Activated CD4-positive, alpha-beta T cell treated with anti-CD3 and anti-CD28 coated beads, Interleukin-2, amount 10 ng/mL, durations not matched to agents 7 days and 5 days (primary cell): ENCODE measurements around the gene HSBP1L1. TPM values are rescaled to one million over a fixed set of nuclear protein-coding genes. Genes with fewer than 3 reads are reported as not detected.
A peak's percentile ranks its signal among the peaks of the same experiment; 100 is the strongest.

ENCODE experiments used
- CTCF ChIA-PET: fragments of 350-600 bp; sonication (Branson Sonifier 250); formaldehyde crosslinking; loops from one replicate; lab custom pipeline; 2021; ENCODE audit warnings: antibody characterized with exemption; lab: Charles Lee
- POLR2A ChIA-PET: fragments of 350-600 bp; sonication (Branson Sonifier 250); formaldehyde crosslinking; loops from one replicate; lab custom pipeline; 2021; ENCODE audit warnings: antibody characterized with exemption; lab: Charles Lee
- DNase-seq: peaks from one replicate; pipeline ENCODE4 v3.0.0-alpha.2; 2020
- H3K27ac Mint-ChIP-seq: one replicate; pipeline ENCODE4 v1.8.0; 2021; ENCODE audit warnings: mild to moderate bottlenecking, moderate library complexity, mixed read lengths
- H3K27me3 Mint-ChIP-seq: one replicate; pipeline ENCODE4 v1.8.0; 2021; ENCODE audit warnings: mixed read lengths
- H3K36me3 Mint-ChIP-seq: one replicate; pipeline ENCODE4 v1.8.0; 2021; ENCODE audit warnings: low read depth, mixed read lengths
- H3K4me1 Mint-ChIP-seq: one replicate; pipeline ENCODE4 v1.8.0; 2021; ENCODE audit warnings: mixed read lengths
- H3K4me3 Mint-ChIP-seq: one replicate; pipeline ENCODE4 v1.8.0; 2021; ENCODE audit warnings: mild to moderate bottlenecking, moderate library complexity, mixed read lengths
- H3K9me3 Mint-ChIP-seq: one replicate; pipeline ENCODE4 v1.8.0; 2021; ENCODE audit warnings: mixed read lengths
- total RNA-seq, 2 experiments: library from RNA; stranded (reverse); gene quantifications; one replicate each; pipeline ENCODE4 v1.2.3, GENCODE V29; 2021

HSBP1L1 gene
- total RNA-seq, 2 experiments from 2014 or later: 7.2 to 11.5 TPM

DNA sequence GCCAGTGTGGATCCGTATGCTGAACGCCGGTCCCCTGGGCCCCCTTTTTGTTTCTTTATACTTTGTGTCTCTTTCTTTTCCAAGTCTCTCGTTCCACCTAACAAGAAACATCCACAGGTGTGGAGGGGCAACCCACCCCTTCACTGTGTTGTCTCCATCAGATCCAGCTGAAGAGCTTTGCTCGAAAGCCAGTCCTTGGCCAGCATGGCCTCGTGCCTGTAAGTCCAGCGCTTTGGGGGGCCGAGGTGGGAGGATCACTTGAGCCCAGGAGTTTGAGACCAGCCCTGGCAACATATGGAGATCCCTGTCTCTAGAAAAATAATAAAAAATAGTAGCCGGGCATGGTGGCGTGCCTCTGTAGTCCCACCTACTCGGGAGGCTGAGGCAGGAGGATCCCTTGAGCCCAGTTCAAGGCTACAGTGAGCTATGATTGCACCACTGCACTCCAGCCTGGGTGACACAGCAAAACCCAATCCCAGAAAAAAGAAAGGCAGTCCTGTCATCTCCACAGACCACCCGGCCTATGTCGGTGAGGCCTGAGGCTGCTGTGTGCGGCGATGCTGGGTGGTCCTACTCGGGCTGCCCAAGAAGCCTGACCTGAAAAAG lies 3.4 kb upstream of the HSBP1L1 start:
- H3K4me3 Mint-ChIP-seq: no peak overlapping the region
- POLR2A ChIA-PET: no interaction called here

DNA sequence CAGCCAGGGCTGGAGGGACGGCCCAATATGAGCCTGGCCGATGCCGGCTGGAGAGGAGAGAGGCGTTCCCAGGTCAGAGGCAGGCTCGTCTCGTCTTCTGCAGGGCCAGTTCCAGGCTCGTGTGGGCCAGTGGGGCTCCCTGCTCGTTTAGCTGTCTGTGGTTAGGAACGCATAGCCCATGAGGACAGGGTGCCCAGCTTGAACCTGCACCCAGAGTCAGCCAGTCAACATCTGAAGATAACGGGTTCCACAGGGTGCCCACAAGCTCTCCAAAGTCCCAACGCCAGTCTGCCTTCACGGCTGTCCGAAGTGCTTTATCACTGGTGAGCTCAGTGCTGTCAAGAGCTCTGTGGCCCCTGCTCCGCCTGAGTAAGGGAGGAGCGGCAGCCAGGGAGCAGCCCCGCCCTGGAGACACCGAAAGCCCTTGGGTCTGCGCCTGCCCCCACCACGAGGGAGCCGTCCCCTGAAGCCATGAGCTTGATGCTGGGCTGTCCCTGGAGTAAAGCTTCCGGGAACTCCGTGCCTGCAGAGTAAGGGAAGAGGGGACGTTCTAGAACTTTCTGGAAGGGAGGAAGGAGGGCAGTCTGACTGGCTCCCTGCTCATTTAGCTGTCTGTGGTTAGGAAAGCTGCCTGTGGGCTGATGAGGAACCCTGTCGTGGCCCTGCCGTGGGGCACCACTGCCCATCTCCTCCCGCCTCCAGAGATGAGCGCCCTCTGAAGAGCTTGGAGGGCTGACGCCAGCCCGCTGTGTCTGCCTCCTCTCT lies 2.7 kb upstream of the HSBP1L1 start:
- H3K36me3 Mint-ChIP-seq: no peaks in the 10 kb centered on the region
- peak overlapping the region; percentile 77 for H3K27ac Mint-ChIP-seq
- peaks cover 47% of the 10 kb centered on the region for H3K4me1 Mint-ChIP-seq
- ChIA-PET POLR2A (interaction anchor here (0.6 kb wide), 1 partner anchor 71 kb away, joined by 3 read pairs; no protein-coding TSS in a partner anchor), CTCF (interaction anchor here (0.7 to 2.9 kb wide), 5 partner anchors 11 to 32 kb away, joined by 3 to 13 read pairs (median 3); partner anchors contain the start of genes SLC66A2 and TXNL4A)
- no peaks in the 10 kb centered on the region for H3K9me3 Mint-ChIP-seq
- H3K27me3 Mint-ChIP-seq: no peaks in the 10 kb centered on the region
- H3K4me3 Mint-ChIP-seq: no peak overlapping the region
- DNase-seq: no peak

More for the DNA sequence above, 3.4 kb upstream of the HSBP1L1 start:
- no peak for DNase-seq
- CTCF ChIA-PET: interaction anchor here (2.9 kb wide), 1 partner anchor 10 kb away, joined by 13 read pairs; the partner anchor contains the start of gene SLC66A2
- Mint-ChIP-seq H3K4me1 (peaks cover 44% of the 10 kb centered on the region), H3K27me3 (no peaks in the 10 kb centered on the region), H3K27ac (peak overlapping the region; percentile 94), H3K36me3 (no peaks in the 10 kb centered on the region), H3K9me3 (no peaks in the 10 kb centered on the region)

DNA sequence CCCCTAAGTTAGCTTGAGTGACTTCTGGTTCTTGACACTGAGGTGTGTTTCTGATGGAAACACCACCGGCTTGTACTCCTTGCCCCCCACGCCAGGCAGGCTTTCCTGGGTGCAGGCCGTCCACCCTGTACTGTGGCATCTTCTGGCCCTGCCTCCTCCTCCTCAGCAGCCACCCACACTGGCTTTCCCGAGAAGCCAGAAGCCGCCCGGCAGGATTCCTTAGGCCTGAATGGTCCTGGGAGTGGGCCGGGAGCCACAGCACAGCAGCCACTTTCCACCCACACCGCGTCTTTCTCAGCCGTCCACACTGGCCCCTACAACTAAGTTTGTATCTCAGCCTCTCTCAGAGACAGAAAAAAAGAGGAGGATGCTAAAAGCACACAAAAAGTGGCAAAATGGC lies 2.1 kb upstream of the HSBP1L1 start:
- DNase-seq: no peak
- H3K27me3 Mint-ChIP-seq: no peaks in the 10 kb centered on the region
- CTCF ChIA-PET: interaction anchor here (0.7 to 2.9 kb wide), 6 partner anchors 12 to 32 kb away, joined by 3 to 13 read pairs (median 3); partner anchors contain the start of genes SLC66A2 and TXNL4A
- POLR2A ChIA-PET: interaction anchor here (0.6 kb wide), 1 partner anchor 71 kb away, joined by 3 read pairs; no protein-coding TSS in a partner anchor
- H3K36me3 Mint-ChIP-seq: no peaks in the 10 kb centered on the region
- no peak overlapping the region for H3K4me3 Mint-ChIP-seq
- peaks cover 50% of the 10 kb centered on the region for H3K4me1 Mint-ChIP-seq
- peak overlapping the region; percentile 77 for H3K27ac Mint-ChIP-seq
- no peaks in the 10 kb centered on the region for H3K9me3 Mint-ChIP-seq

DNA sequence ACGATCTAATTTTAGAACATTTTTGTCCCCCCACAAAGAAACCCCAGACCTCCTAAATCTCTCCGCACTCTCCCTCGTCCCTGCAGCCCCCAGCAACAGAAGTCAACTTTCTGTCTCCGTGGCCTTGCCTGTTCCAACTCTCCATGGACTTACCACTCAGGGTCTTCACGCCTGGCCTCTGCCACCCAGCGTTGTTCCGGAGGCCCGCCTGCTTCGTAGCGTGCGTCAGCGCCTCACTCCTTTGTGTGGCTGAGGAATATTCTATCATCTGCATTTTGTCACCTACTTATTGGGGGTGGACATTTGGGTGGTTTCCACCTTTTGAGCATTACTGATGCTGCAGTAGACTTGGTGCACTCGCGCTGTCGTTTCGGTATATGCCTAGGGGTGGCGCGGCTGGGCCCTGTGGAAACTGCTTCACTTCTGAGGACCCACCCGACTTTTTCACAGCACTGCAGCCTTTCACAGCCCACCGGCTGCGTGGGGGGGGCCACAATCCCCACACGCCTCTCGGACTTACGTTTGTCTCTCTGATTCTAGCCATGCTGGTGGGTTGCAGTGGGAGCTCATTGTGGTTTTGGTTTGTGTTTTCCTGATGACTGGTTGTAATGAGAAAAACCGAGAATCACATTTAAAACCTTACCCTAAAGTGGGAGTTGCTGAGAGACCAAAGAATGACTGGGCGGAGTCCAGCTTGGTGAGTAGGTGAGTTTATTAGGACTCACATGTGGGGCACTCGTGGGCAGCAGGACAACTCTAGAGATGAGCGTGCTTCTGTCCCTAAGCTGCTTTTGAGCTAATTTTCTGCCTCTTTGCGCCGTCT lies 1.4 kb upstream of the HSBP1L1 start:
- ChIA-PET CTCF (interaction anchor here (0.9 to 2.9 kb wide), 7 partner anchors 10 to 570 kb away, joined by 3 to 13 read pairs (median 5); partner anchors contain the start of gene SLC66A2), POLR2A (no interaction called here)
- peak overlapping the region; percentile 71 for H3K27ac Mint-ChIP-seq
- peaks cover 50% of the 10 kb centered on the region for H3K4me1 Mint-ChIP-seq
- H3K36me3 Mint-ChIP-seq: no peaks in the 10 kb centered on the region
- peak overlapping the region; percentile 14 for H3K4me3 Mint-ChIP-seq
- peak; percentile 22 for DNase-seq
- H3K9me3 Mint-ChIP-seq: no peaks in the 10 kb centered on the region
- H3K27me3 Mint-ChIP-seq: no peaks in the 10 kb centered on the region

DNA sequence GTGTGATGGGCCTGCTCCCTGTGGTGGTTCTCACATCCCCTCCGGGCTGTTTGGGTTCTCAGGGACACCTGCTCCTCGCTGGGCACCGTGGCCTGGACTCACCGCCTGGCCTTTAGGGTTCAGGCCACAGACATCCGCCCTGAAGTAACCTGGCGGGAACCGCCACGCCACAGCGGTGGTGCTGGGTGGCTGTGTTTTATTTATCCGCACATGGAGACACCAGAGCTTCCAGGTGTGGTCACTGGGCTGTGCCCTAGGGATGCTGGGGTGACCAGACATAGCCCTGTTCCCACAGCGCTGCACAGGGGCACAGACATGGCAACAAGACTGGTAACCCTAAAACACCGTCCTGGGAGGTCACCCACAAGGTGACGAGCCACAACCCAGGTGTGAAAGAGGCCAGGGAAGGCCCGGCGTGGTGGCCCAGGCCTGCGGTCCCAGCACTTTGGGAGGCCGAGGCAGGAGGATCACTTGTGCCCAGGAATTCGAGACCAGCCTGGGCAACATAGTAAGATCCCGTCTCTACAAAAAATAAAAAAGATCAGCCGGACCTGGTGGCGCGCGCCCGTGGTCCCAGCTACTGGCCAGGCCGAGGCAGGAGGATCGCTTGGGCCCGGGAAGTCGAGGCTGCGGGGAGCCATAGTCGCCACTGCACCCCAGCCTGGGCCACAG lies 649 bp upstream of the HSBP1L1 start:
- peak overlapping the region; percentile 80 for H3K27ac Mint-ChIP-seq
- H3K4me1 Mint-ChIP-seq: peaks cover 55% of the 10 kb centered on the region
- no peaks in the 10 kb centered on the region for H3K9me3 Mint-ChIP-seq
- POLR2A ChIA-PET: no interaction called here
- CTCF ChIA-PET: interaction anchor here (0.9 to 2.9 kb wide), 5 partner anchors 11 to 570 kb away, joined by 3 to 13 read pairs (median 5); partner anchors contain the start of gene SLC66A2
- no peaks in the 10 kb centered on the region for H3K36me3 Mint-ChIP-seq
- DNase-seq: no peak
- peak overlapping the region; percentile 38 for H3K4me3 Mint-ChIP-seq
- H3K27me3 Mint-ChIP-seq: no peaks in the 10 kb centered on the region

DNA sequence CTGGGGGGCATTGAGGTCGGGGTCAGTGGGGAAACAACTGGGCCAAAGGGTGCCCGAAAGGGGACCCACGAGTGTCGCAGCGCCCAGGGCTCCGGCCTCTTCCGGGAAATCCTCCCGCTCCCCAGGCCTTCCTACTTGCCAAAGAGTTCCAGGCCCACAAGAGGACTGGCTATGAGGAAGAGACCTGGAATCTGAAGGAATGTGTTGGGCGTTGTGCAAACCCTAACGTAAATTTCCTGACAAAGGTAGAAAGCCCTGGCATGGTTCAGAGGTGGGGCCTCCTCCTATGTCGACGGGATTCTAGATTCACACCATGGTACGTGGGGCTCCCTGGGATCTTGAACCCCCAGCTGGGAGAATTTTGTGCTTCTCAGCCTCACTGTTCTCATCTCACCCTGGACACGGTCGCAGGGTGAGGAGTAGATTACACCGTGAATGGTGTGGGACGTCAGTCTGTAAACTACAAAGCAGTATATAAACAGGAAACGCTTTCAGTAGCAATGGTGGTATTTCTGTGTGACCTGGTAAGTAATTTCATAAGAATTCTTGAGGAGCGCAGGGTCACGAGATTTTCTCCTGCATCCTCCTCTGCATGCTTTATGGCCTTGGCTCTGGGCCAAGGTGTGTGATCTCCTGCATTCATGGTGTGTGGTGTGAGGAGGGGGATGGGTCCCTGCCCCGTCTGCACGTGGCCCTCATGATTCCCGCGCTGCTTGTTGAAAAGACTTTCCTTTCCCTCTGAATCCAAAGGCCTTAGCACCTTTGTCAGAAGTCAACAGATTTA lies 868 bp downstream of the HSBP1L1 start:
- Mint-ChIP-seq H3K4me3 (peak overlapping the region; percentile 75), H3K4me1 (peaks cover 51% of the 10 kb centered on the region), H3K36me3 (peaks cover 4% of the 10 kb centered on the region), H3K27me3 (no peaks in the 10 kb centered on the region), H3K27ac (peak overlapping the region; percentile 89), H3K9me3 (no peaks in the 10 kb centered on the region)
- ChIA-PET POLR2A (no interaction called here), CTCF (no interaction called here)
- peak; percentile 22 for DNase-seq

DNA sequence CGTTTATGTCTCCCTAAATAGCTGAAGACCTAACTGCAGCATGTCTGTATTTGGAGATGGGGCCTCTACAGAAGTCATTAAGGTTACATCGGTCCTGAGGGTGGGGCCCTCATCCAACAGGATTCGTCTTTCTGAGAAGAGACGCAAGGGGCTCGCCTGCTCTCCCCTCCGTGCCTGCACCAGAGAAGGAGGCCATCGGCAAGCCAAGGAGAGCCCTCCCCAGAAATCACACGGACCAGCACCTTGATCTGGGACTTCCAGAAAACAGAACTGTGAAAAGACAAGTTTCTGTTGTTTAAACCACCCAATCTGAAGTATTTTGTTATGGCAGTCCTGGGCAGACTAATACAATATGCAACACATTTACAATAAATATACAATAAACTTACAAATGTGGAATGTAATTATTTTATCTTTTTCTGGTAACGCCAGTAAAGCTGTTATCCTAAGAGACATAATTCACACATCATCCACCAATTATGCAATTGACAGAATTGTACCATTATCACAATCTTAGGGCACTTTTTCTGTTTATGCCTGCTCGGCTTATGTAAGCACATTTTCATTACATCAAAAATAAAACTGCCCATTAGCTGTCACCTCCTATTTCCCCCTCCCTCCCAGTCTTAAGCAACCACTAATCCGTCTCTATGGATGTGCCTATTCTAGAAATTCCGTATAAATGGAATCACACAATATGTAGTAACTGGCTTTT lies 6.1 kb downstream of the HSBP1L1 start:
- Mint-ChIP-seq H3K9me3 (no peaks in the 10 kb centered on the region), H3K27me3 (no peaks in the 10 kb centered on the region), H3K27ac (no peak overlapping the region), H3K36me3 (peaks cover 28% of the 10 kb centered on the region), H3K4me1 (peaks cover 16% of the 10 kb centered on the region), H3K4me3 (no peak overlapping the region)
- no peak for DNase-seq
- POLR2A ChIA-PET: no interaction called here
- CTCF ChIA-PET: interaction anchor here (1.4 kb wide), 1 partner anchor 14 kb away, joined by 4 read pairs; no protein-coding TSS in a partner anchor

DNA sequence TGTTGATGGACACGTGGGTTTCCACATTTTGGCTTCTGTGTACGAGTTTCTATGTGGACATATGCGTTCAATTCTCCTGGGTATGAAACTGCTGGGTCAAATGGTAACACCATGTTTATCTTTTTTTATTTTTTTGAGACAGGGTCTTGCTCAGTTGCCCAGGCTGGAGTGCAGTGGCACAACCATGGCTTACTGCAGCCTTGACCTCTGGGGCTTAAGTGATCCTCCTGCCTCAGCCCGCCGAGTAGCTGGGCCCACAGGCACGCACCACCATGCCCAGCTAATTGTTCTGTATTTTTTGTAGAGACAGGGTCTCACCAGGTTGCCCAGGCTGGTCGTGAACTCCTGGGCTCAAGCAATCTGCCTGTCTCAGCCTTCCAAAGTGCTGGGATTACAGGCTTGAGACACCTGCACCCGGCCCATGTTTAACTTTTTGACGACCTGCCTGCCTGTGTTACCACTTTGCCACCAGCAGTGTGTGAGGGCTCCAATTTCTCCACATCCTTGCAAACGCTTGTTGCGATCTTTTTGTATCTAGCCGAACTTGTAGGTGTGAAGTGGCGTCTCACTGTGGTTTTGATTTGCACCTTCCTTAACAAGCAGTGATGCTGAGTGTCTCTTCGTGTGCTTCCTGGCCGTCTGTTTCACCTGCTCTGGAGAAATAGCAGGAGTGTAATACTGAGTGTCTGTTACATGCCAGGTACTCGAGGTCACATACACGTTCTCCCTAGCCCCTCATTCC lies 6.9 kb downstream of the HSBP1L1 start:
- Mint-ChIP-seq H3K36me3 (peaks cover 29% of the 10 kb centered on the region), H3K27ac (no peak overlapping the region), H3K9me3 (no peaks in the 10 kb centered on the region), H3K4me1 (peaks cover 17% of the 10 kb centered on the region), H3K27me3 (no peaks in the 10 kb centered on the region), H3K4me3 (no peak overlapping the region)
- DNase-seq: no peak
- POLR2A ChIA-PET: no interaction called here
- CTCF ChIA-PET: interaction anchor here (1.4 kb wide), 1 partner anchor 13 kb away, joined by 4 read pairs; no protein-coding TSS in a partner anchor

DNA sequence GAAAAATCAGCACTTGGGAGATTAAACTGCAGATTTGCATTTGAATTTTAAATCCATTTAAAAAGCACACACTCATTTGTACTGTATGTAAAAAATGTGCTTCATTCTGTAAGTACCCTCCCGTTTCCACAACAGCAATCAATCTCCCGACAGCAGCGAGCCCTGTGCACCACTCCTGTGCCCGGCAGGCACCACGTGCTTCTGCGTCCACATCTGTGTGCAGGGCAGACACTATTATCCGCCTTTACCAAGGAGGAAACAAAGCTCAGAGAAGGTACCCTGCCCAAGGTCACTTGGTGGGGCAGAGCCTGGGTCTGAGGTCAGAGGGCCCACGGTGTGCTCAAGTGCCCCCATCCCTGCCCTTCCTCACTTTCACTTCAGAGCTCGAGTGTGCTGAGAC lies 7.5 kb downstream of the HSBP1L1 start:
- ChIA-PET POLR2A (no interaction called here), CTCF (no interaction called here)
- Mint-ChIP-seq H3K27ac (no peak overlapping the region), H3K36me3 (peaks cover 29% of the 10 kb centered on the region), H3K27me3 (no peaks in the 10 kb centered on the region), H3K4me1 (peaks cover 14% of the 10 kb centered on the region), H3K9me3 (no peaks in the 10 kb centered on the region), H3K4me3 (no peak overlapping the region)
- no peak for DNase-seq

DNA sequence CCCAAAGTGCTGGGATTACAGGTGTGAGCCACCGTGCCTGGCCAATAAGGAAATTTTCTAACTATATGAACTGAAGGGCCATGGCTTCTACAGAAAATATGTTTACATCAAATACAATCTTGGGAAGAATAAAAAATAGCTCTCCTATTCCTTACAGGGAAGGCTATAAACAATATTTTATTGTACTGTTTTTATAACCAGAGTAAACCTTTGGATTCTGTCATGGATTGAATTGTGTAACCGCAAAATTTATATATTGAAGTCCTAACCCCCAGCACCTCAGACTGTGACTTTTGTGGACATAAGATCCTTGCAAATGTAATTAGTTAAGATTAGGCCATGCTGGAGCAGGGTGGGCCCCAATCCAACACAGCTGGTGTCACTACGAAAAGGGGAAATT lies 8.3 kb downstream of the HSBP1L1 start:
- Mint-ChIP-seq H3K27ac (no peak overlapping the region), H3K4me1 (peaks cover 15% of the 10 kb centered on the region), H3K36me3 (peaks cover 29% of the 10 kb centered on the region), H3K27me3 (no peaks in the 10 kb centered on the region), H3K4me3 (no peak overlapping the region), H3K9me3 (no peaks in the 10 kb centered on the region)
- POLR2A ChIA-PET: no interaction called here
- DNase-seq: no peak
- CTCF ChIA-PET: no interaction called here
